ENCODE measurements around the gene RUFY1.
"Not testable (repeated sequence)": the region's sequence is repeated elsewhere in the genome, so short reads cannot be mapped to it uniquely, and the experiment has no call there.

RUFY1 gene, protein sequence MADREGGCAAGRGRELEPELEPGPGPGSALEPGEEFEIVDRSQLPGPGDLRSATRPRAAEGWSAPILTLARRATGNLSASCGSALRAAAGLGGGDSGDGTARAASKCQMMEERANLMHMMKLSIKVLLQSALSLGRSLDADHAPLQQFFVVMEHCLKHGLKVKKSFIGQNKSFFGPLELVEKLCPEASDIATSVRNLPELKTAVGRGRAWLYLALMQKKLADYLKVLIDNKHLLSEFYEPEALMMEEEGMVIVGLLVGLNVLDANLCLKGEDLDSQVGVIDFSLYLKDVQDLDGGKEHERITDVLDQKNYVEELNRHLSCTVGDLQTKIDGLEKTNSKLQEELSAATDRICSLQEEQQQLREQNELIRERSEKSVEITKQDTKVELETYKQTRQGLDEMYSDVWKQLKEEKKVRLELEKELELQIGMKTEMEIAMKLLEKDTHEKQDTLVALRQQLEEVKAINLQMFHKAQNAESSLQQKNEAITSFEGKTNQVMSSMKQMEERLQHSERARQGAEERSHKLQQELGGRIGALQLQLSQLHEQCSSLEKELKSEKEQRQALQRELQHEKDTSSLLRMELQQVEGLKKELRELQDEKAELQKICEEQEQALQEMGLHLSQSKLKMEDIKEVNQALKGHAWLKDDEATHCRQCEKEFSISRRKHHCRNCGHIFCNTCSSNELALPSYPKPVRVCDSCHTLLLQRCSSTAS

DNA sequence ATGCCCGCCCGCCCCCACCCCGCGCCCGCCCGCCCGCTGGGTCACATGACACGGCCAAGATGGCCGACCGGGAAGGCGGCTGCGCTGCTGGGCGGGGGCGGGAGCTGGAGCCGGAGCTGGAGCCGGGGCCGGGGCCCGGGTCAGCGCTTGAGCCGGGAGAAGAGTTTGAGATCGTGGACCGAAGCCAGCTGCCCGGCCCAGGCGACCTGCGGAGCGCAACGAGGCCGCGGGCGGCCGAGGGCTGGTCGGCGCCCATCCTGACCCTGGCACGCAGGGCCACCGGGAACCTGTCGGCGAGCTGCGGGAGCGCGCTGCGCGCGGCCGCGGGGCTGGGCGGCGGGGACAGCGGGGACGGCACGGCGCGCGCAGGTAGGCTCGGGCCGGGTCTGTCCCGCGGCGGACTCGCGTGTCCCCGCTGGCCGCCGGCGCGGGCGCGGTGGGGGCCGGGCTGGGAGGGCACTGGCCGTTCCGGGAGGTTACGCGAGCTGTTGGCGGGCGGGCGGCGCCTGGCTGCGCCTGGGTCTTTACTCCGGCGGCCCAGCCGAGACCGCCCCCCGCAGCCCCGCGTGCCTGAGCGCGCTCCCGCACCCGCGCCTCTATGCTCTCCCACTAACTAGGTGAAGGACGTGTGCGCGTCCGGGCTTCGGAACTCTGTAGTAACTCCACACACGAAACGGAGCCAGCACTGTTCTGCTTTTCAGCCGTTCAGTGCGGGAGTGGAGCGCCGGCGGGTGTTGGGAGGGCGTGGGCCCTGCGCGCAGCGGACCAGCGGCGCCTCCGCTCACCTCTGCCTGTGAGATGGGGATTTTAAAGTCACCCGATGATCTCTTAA is at the start of gene RUFY1:
Gene RUFY1, plus strand, starts transcription at position 44 of the 832 bp plus-strand sequence. Its CDS starts 16 bp downstream, at position 60.
- peak; percentile 54 for DNase-seq (ENCODE audit: low read depth, low spot score)

DNA sequence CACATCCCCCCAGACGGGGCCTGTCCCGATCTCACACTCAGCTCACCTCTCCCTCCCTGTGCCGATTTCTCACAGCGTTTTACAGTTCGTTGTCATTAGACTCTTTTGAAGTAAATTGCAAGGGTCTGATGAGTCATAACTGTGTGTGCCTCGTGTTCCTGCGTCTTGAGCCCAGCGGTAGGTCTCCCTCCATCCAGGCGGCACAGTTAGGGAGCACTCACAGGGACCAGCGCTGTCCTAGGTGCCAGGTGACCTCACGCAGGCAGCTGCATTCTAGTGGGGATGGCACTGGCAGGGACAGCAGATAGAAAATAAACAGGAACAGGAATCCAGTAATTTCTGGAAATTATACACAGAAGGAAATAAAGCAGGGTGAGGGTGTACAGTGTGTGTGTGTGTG is 48.4 kb upstream of the RUFY1 start:
- DNase-seq (ENCODE audit: low read depth, low spot score) = not testable (repeated sequence)

DNA sequence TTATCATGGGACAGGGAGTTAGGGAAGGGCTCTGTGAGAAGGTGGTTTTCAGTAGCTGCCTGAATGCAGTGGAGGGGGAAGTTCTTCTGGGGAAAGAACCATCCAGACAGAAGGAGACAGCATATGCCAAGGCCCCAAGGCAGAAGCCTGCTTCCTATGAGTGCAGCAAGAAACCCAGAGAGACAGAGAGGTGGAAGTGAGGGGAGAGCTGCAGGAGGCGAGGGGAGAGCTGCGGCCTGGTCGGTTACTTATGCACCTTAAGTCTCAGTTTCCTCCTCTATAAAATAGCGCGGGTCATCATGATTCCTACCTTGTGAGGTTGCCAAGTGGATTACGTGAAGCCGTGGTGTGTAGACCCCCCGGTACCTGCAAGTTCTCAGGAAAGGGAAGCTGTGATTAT is 47.9 kb upstream of the RUFY1 start:
- DNase-seq (ENCODE audit: low read depth, low spot score) = not testable (repeated sequence)

DNA sequence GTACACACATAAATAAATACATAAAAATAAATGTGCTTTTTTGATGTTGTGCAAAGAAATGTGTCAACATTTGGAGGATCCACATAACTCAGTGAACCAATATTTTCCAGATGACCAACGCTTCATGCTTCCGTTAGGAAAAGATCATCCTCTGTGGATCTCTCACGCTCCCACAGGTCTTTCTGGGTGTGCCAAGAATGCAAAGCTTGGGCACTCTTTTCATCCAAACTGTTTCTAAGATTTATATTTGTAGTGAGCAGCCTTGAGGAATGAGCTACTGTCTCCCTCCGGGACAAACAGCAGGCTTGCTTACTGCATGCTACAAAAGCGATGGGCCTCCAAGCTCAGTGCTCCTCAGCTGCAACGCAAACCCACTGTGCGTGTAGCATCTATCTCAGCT is 46.2 kb upstream of the RUFY1 start:
- no peak for DNase-seq (ENCODE audit: low read depth, low spot score)

DNA sequence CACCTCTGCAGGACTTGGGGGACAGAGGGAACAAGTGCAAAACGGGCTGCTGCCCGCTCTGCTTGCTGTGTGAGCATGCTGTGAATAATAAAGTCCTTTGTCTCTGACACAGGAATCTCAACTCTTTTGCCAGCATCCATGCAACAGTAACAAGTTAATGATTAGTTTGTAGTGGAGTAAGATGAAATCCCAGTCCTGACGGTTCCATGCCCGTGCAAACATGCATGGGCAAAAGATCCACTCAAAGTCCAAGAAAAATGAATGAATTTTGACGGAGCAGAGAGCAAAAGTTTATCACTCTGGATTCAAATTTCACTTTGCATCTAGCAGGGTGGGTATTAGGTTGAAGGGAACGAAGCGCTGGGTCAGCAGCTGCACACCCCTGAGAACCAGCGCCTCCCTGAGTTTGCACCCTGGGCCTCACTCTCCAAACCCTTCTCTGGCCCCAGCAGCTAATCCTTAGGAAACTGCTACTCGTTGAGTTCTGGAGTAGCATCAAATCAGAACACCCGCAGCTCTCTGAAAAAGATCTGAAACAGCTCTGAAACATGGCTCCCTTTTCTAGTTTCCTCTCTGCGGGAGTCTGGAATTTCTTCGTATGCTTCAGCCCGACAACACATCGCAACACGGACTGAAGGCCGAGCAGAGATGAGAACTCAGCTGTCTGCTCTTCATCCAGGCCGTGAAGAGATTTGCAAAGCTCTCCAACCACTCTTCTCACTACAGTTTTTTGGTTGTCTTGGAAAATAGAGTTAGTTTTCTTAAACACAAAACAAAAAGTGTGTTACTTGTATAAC is 45.6 kb upstream of the RUFY1 start:
- no peak for DNase-seq (ENCODE audit: low read depth, low spot score)

DNA sequence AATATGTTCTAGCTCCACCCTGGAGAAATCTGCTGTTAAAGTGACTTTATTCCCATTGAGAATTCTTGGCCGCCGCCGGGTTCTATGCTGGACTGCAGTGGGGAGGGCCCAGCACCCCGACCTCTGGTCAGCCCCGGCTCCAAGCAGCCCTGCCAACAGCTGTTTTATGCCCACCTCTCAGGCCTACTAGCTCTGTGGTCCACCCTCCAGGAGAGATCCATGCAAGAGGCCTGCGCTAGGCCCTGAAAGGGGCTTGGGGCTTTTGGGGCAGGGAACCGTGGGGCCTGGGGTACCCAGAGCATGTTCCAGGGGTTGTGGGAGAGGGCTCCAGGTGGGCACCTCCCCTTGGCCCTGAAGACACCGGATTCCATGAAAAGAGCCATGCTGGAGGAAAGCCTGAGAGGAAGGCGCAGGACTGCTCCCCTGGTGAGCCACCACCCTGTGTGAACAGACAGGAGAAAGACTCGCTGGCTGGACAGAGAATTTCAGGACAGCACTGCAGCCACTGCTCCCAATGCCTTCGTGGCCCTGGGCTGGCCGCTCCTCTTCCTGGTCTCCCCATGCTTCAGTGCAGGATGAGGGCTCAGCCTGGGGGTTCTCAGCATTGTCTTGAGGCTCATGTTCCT is 44.6 kb upstream of the RUFY1 start:
- DNase-seq (ENCODE audit: low read depth, low spot score) = no peak

DNA sequence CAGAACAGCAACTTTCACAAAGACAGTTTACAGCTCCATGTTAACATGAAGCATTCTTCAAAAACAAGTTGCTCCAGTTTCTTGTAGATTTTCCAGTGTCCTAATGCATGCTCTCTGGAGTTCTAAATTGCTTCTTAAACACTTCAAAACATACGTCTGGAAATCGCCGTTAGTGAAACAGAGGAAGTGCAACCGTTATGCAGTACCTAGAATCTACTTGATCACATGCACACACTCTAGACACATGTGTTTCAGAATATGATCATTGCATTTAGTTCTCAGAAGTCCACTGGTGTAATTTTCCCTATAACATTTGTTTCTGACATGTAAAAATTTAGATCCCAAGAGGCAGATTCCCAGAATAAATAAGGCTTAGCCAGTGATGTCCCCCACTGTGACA is 41.1 kb upstream of the RUFY1 start:
- DNase-seq (ENCODE audit: low read depth, low spot score) = no peak

DNA sequence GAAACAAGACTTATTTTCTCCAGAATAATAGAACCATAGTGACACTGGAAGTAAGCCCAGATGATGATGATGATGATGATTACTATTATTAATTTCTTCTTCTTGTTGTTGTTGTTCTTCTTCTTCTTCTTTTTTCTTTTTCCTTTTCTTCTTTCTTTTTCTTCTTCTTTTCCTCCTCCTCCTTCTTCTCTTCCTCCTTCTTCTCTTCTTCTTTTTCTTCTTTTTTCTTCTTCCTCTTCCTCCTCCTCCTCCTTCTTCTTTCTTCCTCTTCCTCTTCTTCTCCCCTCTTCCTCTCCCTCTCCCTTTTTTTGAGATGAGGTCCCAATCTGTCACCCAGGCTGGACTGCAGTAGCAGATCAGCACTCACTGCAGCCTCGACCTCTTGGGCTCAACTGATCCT is 40.5 kb upstream of the RUFY1 start:
- DNase-seq (ENCODE audit: low read depth, low spot score) = no peak

DNA sequence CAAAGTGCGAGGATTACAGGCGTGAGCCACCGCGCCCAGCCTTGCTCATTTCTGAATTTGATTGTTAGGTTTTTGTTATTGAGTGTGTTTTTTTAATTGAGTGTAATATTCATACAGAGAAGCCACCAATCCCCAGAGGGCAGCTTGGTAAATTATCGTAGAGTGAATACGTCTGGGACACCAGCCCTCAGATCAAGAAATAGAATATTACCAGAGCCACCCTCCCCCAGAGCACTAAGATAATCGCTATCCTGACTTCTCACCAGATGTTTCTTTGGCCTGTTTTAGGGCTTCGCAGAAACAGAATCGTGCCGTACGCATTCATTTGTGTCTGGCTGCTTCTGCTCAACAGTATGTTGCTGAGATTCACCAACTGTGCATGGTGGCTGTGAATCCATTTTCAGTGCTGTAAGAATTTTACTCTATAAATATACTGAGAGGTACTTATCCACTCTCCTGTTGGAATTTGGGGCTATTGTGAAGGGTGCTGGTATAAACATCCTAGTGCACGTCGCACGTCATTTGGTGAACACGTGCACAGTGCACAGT is 37.8 kb upstream of the RUFY1 start:
- DNase-seq (ENCODE audit: low read depth, low spot score) = no peak

DNA sequence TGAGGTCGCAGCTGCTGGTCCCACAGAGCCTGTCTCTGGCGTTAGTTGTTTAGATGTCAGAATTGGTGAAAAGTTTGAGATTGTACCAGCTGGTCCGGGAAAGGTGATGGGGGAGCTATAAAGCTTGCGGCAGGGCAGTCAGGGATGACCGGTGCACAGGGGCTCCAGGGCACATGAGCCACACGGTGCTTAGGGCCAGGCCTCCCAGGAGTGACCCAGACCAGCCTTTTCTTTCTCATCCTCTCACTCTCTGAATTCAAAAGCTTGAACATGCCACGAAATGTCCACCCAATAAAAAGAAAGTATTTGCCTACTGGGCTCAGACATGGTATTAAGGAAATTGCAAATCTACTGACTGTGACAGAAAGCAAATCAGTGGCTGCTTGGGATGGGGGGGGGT is 34.9 kb upstream of the RUFY1 start:
- DNase-seq (ENCODE audit: low read depth, low spot score) = not testable (repeated sequence)

DNA sequence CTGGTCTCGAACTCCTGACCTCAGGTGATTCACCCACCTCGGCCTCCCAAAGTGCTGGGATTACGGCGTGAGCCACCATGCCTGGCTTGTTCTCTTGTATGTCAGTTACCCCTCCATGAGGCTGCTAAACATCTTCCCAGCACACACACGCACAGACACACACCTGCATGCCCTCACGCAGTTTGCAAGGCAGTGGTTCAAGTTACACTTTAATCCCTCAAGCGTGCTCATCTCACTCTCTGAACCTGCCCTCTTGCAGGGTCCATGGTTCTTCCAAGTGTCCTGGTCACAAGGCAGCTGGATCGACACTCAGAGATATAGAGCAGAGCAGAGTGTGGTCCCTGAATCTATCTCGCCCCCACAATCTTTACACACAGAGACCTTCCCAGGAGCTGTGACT is 34.1 kb upstream of the RUFY1 start:
- DNase-seq (ENCODE audit: low read depth, low spot score) = no peak

DNA sequence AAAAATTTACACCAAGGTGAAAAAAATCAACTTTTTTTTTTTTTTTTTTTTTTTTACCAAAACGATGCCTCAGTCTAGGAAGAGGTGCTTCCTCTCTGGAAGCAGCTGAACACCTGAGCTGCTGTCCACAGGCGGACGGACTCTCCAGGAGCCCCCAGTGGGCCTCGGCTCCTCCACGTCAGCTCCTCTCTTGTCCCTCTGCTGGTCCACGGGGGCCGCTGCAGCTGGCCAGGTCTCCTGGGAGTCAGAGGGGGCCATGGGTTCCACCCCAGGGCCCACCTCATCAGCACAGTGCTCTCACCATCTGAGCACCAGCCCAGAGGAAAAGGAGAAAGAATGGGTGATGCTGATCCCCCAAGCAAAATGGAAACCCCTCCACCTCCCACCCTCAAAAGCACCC is 32.6 kb upstream of the RUFY1 start:
- DNase-seq (ENCODE audit: low read depth, low spot score) = not testable (repeated sequence)

DNA sequence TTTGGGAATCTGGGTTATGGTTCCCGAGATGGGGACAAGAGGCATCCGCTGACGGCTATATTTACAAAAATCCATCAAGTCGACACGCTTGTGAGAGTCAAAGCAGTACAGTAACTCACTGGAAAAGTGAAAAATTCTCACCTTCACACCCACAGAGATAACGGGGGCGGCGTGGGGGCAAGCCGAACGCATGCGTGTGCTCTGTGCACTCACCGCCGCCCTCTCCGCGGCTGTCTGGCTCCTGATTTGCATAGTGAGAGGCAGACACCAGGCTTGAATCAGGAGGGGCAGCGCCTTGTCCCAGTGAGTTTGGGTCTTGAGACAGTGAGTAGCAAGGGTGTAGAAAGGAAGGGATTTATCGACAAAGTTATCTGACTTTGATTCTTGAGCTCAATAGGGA is 32.0 kb upstream of the RUFY1 start:
- DNase-seq (ENCODE audit: low read depth, low spot score) = not testable (repeated sequence)

DNA sequence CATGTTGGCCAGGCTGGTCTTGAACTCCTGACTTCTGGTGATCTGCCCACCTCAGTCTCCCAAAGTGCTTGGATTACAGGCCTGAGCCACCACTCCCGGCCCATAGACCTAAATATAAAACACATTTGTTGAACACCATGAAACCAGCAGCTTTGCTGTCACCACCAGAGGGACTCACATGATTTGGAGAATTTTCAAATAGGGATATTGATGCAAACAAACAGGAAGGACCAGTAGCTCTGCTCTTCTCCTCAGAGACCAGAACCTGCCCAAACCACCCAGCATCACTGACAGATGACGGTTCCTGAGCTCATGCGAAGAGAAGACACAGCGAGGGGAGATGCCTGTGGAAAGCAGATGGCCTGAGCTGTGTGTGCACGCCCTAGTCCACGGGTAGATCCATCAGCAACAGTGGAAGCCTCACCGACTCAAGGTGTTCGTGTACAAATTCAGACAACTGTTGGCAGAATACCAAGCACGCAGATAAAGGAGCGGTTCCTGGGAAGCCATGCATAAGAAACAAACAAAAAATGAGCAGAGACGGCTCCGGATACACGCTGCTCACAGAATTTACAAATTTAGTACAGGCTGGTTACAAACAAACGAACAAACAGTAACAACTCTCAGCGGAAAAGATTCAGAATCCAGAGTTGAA is 30.8 kb upstream of the RUFY1 start:
- not testable (repeated sequence) for DNase-seq (ENCODE audit: low read depth, low spot score)

DNA sequence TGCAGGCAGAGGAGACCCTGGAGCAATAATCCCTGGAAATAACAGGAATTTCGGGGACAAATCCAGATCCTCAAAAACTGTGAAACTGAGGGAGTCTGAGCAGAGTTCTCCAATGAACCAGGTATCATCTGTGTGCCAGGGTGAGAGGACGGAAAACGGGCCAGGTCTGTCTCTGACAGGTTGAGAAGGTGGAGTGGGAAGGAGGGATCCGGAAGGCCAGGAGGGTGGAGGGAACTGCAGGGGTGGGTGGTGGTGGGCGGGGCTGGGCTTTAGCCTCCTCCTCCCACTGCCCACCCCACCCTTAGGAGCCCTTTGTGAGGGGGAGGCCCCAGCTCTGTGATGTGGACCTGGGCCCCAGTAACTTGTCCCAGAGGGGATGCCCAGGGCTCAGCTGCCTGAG is 28.2 kb upstream of the RUFY1 start:
- not testable (repeated sequence) for DNase-seq (ENCODE audit: low read depth, low spot score)

DNA sequence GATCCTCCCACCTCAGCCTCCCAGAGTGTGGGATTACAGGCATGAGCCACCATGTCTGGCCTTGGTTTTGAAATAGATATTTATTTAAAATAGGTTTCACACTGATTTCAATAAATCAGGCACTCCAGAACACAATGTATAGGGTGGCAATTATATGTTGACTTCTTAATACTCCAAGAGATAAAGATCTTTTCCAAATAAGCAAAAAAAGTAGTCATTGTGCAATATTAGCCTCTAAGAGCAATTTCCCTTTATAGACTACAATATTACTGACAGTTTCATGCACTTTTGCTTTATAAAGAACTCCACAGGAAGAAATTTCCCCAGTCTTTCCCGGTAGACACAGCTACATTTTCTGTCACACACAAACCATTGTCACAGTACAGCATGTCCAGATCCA is 23.4 kb upstream of the RUFY1 start:
- no peak for DNase-seq (ENCODE audit: low read depth, low spot score)

DNA sequence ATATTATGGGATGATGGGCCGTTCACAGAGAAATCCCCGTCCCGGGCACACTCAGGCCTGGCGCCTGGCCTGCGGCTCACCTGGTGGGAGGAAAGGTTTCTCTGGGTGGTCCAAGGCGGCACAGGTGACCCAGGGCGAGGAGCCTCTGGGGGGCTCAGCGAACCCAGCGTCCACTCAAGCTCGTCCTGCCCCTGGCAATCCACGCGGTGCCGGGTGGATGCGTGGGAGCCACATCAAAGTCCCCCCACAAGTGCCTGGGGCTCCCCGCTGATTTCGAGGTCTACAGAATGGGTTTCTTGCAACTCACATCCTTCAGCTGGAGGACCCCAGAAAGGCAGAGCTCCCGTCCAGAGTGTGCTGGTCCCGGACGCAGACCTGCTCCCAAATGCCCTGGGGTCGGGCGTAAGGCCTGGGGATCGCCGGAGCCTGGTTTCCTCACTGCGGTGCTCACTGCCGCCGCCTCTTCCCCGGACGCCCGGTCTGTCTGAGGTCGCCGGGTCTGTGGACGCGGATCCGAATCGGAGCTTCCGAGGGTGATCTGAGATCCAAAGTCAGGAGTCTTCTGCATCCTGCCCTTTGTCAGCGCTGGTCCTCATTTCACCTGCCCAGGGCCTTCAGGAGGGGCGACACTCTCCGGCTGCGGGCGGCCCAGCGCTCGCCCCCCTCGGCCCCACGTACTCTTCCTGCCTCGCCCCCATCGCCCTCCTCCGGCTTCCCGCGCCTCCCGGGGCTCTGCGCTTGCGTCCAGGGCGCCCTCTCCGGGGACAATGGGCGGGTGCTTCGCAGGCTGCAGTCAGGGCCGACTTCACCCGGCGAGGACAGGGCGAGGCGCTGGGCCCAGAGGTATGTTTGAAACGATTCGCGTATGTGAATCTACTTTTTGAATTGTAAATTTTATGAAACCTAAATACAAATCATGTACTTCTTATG is 20.0 kb upstream of the RUFY1 start:
- peak; percentile 31 for DNase-seq (ENCODE audit: low read depth, low spot score)

DNA sequence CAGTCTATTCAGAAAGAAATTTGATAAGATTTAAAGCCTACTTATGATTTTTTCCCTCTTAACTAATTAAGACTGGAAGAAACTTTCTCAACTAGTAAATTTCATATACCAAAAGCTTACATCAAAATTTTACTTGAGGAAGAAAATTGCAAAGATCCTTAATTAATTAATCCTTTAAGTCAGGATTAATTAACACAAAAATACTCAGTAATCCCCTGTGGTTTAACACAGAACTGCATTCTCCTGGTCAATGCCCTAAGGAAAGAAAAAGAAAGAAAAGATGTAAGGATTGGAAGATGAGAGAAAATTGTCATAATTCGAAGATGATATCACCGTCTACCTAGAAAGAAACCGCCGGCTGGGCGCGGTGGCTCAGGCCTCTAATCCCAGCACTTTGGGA is 17.3 kb upstream of the RUFY1 start:
- no peak for DNase-seq (ENCODE audit: low read depth, low spot score)

DNA sequence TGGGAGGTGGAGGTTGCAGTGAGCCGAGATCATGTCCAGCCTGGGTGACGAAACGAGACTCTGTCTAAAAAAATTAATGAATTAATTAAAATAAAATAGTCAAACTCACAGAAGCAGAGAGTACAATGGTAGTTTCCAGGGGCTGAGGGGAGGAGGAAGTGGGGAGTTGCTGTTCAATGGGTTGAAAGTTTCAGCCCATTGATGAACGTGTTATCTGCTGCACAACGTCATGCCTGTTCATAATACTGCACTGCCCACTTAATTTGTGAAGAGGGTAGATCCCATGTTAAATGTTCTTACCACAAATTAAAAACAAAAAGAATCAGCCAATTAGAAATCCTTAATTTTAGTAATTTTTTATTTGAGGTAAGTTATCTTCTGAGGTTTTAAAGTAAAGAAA is 16.4 kb upstream of the RUFY1 start:
- no peak for DNase-seq (ENCODE audit: low read depth, low spot score)
